Measurements from ENCODE around the gene PMIS2.

Gene PMIS2

DNA sequence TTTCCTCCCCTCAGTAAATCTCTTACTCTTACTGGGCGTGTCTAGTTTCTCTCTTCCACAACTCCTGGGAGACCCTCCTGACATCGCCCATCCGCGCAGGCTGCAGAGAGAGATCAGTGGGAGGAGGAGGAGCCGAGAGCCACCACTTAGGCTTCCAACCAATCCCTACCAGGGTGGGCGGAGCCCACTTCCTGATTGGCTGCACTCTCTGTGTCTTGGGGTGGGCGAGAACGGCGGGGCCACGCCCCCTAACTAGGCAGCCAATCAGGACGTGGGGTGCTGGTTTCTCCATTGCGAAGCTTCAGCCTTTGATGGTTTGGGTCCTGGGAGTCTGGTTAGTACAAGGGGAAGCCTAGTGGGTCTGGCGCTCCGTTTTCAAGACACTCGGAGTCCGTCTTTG is at the start of gene PMIS2:
Gene PMIS2 (plus strand): TSS at position 326 of the 400 bp plus-strand sequence. CDS start 87 bp downstream, outside the sequence.
- no peak for DNase-seq (ENCODE audit: low spot score)

DNA sequence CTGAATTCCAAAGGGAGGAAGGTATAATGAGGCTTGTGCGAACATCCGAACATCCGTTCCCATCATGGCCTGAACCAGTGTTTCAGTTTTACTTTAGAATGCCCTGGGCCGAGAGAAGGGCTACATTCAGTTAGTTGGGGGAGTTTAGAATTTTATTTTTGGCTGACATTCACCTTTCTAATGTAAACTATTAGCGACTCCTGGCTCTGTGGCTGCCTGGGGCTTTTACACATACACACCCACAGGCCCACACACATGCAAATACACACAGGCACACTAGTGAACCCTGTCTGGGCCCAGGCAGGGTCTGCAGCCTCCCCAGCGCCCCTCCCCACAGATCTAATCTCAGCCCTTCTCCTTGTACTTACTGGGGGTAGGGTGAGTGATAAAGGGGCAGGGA is 46.7 kb upstream of the PMIS2 start:
- DNase-seq (ENCODE audit: low spot score): no peak

DNA sequence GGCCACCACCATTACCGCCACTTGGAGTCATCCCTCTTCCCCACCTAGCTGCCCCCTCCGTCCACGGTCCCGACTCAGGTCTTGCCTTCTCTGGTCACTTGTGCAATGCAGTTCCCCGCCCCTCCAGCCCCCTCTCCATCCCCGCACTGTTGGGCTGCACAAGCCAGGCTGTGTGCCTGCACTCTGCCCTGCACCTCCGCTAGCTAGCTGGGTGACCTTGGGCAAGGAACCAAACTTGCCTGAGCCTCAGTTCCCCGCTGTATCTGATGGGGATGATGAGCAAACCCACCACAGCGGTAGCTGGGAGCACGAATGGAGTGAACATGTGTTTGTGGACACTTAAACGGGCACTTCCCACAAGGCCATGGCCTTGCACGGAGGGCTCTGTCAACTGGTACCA is 46.1 kb upstream of the PMIS2 start:
- no peak for DNase-seq (ENCODE audit: low spot score)

DNA sequence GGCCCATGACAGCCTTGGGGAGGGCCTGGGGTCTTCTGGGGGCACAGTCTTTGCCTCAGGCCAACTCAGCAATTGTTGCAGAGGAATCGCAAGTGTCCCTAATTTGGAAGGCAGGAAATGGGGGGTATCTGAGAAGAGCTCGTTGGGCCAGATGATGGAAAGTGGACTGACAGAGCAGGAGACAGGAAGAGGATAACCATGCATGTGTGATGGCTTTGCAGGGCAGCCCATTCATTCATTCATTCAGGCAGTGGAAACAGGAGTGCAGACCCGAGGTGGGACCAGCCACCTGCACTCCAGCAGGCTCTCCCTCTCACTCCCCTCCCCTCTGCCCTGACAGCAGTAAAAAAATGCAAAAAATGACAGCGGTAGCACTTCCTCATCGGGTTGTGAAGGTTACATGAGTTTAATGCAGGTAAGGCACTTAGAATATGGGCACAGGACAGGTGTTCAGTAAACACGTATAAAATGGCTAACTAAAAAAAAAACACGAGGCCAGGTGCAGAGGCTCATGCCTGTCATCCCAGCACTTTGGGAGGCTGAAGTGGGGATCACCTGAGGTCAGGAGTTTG is 45.5 kb upstream of the PMIS2 start:
- no peak for DNase-seq (ENCODE audit: low spot score)

DNA sequence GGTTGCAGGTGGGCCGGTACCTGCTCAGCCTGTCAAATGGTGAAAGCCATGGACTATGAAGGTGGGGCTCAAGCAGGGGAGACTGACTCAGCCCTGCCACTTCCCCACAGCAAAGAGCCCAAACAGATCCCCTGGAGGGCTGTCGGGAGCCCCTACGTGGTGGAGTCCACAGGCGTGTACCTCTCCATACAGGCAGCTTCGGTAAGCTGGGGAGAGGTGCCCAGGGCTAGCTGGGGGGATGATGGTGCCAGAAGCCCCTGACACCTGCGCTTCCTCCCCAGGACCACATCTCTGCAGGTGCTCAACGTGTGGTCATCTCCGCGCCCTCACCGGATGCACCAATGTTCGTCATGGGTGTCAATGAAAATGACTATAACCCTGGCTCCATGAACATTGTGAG is 43.8 kb upstream of the PMIS2 start:
- DNase-seq (ENCODE audit: low spot score): no peak

DNA sequence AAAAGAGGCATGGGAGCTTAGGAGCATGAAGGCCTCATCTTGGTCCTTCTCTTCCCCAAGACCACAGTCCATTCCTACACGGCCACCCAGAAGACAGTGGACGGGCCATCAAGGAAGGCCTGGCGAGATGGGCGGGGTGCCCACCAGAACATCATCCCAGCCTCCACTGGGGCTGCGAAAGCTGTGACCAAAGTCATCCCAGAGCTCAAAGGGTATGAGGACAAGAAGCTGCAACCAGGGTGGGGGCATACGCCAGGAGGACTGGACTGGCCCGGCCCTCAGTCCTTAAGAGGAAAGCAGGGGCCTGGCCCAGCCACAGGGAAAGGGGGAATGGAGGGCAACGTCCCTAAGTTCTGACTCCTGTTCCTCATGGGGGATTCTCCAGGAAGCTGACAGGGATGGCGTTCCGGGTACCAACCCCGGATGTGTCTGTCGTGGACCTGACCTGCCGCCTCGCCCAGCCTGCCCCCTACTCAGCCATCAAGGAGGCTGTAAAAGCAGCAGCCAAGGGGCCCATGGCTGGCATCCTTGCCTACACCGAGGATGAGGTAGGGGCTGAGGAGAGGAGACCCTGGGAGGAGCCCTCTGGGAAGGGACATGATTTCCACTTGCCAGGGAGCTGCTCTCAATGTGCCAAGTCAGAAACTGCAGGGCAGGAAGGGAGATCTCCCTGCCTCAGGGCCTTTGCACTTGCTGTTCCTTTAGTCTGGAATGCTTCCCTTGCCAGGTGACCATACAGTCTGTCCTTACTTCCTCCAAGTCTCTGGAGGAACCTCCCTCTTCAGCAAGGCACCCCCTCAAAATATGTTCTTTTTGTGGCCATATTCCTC is 42.5 kb upstream of the PMIS2 start:
- no peak for DNase-seq (ENCODE audit: low spot score)

DNA sequence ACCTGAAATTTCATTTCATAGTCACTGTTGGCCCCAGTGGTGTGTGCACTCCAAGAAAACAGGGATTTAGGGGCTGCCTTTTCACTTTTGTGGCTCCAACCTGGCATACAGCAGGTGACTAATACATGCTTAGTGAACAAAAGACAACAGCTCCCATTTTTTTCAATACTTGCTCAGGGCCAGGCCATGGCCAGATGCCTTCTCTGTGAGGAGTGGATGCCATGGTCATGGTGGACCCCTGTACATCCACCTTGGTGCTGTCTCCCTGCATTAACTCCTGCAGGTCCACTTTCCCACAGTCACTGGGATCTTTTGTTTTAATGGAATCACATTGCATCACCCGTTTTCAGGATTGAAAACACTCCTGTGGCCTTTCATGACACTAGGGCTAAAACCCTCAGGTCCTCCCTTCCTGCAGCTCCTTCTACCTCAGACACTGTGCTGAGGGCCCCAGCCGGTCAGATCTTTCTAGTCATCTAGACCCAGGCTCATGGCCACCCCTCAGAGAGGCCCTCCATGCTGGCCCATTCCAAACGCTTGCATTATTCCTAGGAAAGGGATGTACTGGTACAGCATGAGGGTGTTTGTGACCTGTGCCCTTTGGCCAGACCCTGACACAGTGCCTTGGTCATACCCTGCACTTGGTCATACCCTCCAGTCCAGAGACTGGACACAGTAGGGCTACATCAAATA is 41.7 kb upstream of the PMIS2 start:
- no peak for DNase-seq (ENCODE audit: low spot score)

DNA sequence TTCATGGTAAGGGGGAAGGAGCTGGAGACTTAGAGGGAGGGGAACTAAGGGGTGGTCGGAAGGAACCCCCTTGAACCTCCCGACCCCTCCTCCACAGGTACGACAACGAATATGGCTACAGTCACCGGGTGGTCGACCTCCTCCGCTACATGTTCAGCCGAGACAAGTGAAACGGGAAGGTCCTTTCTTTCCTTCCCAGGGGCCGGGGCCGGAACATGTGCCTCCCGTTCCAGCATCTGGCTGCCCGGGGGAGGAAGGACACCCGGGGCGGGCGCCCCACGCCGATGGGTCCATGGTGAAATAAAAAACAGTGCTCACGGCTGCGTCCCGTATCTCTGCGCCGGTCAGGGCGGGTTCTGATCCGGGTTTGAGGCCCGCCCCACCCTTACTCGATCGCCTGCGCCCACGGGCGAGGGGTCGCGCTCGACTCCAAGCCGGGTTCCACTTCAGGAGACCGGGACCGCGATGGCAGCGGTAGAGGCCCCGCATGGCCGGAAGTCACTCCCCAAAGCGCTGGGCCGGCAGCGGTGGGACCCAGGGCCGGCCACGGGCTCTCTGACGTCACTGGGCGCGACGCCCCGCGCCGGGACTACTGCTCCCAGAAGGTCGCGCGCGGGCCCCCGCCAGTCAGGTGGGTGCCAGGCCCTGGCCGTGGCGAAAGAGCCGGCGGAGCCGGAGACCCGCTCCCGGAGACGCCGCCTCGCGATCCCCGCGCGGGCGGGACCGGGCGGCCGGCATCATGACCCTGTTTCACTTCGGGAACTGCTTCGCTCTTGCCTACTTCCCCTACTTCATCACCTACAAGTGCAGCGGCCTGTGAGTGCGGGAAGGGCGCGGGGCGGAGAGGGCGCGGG is 40.7 kb upstream of the PMIS2 start, which contains the start of gene TMEM147:
Gene TMEM147 (plus strand): TSS at position 626 of the 854 bp plus-strand sequence. CDS start 114 bp downstream, at position 740.
- DNase-seq (ENCODE audit: low spot score): peak; percentile 86

DNA sequence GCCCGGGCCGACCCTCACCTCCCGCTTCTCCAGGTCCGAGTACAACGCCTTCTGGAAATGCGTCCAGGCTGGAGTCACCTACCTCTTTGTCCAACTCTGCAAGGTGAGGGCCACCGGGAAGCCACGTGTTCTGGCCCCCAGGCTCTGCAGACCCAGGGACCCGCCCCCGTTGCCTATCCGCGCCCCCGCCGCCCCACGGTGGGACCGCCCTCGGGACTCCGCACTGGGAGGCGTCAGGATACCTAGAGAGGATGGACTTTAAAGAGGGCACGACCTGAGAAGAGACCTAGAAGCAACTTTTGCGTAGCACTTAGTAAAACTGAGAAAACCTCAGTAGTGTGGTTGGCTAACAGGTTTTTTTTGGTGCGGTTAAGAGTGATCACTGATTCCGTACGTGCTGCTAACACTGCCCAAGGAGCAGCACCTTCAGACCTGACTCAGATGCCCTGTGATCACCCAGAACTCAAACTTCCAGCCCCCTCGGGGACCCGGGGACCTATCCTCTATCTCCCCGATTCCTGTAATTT is 40.1 kb upstream of the PMIS2 start:
- no peak for DNase-seq (ENCODE audit: low spot score)

DNA sequence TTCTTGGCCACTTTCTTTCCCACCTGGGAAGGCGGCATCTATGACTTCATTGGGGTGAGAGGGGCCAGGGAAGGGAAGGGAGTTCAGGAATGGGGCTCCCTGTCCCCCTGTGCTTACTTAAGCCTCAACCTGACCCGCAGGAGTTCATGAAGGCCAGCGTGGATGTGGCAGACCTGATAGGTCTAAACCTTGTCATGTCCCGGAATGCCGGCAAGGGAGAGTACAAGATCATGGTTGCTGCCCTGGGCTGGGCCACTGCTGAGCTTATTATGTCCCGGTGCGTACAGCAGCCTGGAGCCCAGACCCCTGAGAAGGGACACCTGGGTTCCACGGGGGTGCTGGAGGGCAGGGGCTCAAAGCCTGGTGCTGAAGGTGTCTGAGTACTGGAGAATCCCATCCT is 39.4 kb upstream of the PMIS2 start:
- no peak for DNase-seq (ENCODE audit: low spot score)

DNA sequence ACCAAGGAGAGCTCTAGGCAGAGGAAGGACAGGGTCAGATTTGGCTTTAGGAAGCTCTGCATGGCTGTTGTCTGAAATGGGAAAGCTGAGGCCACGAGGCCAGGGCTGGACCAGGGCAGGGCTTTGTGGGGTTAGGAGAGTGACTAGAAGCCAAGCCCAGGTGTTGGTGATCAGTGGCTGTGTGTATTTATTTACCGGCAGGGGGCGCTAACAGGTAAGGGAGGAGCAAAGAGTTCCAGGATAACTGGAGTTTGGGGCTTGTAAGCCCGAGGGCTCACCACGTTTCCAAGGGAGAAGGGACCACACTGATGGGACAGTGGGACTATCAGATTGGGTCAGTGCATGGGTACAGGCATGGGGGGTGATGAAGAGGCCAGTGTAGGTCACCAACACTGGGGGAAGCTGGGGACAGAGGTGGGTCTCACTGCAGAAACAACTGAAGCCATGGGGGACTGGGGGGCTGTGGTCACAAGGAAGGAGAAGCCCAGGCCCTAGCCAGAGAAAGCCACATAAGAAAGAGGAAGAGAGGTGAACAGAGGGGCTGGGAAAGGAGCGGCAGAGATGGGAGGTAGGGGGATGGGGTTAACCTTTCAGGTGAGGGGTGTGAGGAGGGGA is 36.7 kb upstream of the PMIS2 start:
- DNase-seq (ENCODE audit: low spot score): peak; percentile 42

DNA sequence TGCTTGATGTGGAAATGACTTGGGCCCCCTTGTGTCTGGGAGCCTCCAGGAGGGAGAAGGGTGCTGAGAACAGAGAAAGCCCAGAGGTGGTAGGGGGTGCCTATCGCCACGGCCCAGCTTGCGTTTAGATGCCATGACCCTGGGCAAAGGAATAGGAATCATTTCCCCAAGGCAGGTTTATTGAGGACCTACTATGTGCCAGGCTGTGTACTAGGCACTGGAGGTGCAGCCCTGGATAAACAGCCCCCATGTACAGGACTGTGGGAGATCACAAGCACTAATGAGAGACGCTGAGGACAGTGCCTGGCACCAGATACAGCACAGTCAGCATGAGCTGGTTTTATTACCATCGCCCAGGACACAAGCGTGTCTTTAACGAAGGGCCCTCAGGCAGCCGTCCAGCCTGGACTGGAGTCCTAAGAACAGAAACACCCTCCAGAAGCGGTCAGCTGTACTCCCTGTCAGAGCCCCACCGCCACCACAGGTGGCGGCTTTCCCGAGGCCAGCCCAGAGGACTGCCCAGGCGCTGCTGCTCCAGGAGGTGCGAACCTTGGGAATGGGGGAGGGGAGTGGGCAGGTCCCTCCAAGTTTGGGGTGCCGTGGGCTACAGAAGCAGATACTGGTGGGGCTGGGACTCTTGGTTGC is 36.0 kb upstream of the PMIS2 start:
- DNase-seq (ENCODE audit: low spot score): no peak

DNA sequence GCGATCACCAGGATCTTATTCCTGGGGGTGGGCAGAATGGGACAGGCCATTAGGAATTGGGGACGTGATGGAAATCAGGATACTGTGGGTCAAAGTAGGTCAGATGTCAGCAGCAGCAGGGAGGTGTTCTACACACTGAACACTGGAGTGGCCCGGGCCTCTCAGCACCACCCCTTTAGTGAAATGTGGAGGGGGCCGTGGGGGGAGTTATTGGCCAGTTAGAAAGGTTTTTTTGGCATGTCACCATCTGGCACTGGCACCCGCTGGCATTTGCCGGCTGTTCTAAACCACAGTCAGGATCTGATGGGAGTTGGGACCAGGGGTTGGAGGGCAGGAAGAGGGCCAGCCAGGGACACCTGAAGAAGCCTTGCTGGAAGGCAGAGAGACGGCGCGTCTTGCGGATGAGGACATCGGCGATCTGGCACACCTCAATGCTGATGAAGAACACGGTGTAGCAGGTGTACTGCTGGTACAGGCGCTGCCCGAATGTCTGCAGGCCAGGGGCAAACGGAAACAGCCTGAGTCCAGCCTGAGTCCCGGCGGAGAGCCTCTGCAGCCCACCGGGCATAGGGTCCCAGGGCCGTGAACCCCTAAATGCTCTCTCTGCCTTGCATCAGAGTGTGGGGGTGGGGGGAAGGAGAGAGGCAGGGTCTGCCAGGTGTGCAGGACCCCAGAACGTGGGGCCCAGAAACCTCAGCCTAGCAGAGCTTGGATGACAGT is 34.7 kb upstream of the PMIS2 start:
- no peak for DNase-seq (ENCODE audit: low spot score)

DNA sequence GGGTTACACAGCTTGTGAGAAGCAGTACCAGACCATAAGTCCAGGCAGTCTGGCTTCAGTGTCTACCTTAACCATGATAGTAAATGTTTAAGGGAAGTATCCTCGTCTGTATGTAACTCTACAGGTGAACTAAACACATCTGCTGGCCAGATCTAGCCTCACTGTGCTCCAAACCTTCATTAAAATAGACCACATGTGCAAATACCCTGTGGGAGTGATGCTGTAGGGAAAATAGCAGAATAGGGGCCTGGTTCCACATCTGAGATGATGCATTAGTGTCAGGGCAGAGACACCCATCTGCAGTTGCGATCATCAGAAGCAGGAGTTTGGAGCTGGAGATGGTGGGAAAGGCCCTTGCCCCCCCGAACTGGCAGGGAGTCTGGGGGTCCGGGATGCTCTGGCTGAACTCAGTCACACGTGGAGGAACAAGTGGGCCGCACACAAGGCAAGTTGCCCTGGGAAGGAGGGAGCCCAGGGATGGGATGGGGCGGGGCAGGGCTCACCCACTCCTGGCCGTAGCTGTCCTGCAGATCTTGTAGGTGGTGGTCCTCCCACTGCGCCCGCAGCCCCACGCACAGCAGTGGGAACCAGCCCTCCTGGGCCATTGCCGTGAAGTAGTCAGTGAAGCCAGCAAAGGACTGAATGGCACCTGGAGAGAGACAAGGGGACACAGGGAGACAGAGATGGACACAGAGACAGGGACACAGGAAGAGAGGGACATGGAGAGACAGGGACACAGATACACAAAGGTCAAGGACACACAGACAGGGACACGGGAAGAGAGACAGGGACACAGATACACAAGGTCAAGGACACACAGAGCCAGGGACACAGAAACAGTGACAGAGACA is 33.2 kb upstream of the PMIS2 start:
- DNase-seq (ENCODE audit: low spot score): no peak

DNA sequence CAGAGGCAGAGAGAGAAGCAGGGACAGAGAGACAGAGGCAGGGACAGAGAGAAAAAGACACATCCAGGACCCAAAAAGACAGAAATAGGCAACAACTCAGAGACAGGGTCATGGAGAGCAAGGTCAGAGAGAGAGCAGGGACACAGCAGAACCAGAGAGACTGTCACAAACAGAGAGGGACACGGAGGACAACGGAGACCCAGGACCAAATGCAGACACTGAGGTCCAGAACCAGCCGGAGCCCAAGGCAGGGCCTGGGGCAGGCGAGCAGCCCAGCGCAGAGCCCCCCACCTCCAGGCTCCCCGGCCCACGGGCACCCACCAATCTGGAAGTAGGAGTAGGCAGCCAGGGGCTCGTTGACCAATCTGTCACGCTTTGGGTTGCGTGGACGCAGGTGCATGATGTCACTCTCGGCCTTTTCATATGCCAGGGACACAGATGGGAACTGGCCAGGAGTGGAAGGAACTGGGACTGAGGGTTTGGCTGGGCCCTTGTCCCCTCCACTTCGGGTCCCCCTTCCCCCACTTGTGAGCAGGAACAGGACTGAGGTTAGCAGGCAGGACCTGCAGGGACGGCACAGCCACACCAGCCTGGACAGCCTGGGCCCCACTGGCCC is 32.5 kb upstream of the PMIS2 start:
- DNase-seq (ENCODE audit: low spot score): no peak

DNA sequence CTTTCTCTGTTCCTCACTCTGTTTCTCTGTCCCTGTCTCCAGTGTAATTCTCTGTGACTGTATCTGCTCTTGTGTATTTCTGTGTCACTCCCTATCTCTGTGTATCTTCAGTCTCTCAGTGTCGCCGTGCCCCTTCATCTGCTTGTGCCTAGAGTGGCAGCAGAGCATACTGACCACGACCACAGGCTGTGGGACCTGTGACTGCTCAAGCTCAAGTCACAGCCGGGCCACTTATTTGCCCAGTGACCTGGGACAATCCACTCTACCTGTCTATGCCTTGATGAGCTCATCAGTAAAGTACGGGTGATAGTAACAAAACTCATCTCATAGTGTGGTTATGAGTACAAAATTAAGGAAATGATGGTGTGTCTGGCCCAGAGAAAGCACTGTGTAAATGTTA is 31.9 kb upstream of the PMIS2 start:
- no peak for DNase-seq (ENCODE audit: low spot score)

DNA sequence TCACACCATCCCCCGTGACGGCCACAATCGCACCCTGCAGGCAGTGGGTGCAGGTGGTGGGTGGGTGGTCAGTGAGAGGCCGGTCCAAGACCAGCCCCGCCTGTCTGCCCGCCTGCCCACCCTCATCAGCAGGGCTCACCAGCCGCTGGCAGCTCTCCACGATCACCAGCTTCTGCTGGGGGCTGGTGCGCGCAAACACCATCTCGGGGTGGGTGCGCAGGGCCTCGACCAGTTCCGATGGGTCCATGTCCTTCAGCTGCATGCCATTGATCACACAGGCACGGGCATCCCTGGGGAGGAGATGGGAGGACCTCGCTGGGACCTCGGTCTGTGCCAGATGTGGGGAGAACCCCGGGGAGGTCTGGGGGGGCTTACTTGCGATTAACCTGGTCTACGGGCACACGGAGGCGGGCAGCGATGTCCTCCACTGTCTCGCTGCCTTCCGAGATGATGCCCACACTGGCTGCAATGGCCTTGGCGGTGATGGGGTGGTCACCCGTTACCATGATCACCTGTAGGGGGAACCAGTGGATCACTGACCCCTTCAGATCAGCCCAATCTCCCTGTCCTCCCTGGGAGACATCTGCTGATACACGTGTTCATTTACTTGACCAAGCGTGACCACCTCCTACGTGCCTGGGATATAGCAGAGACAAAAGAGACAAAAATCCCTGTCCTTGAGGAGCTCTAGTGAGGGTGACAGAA is 30.5 kb upstream of the PMIS2 start:
- no peak for DNase-seq (ENCODE audit: low spot score)

DNA sequence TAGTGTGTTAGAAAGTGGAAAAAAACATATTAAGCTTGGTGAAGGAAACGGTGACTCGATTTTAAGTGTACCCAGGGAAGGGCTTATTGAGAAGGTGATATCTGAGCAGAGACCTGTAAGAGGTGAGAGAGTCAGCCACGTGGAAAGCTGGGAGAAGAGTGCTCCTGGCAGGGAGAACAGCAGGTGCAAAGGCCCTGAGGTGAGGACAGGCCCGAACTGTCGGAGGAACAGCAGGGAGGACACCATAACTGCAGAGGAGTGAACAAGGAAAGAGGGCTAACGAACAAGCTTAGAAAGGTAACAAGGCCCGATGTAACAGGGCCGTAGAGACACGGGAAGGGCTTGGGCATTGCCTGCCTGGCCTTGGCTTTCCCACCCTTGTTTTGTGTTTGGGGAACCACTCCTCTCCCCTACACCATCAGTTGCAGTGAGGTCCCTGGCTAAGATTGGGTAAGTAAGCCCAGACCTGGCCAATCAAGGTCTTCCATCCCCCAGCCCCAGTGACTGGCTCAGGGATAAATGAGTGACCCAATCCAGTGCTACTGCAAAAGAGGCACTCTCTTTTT is 29.9 kb upstream of the PMIS2 start:
- DNase-seq (ENCODE audit: low spot score): no peak

Measured in globus pallidus (tissue), 1 donor.